Measurements from ENCODE around the gene TANGO6.

- no peak for TF ChIP-seq POLR2A (IDR thresholded peaks at IDR 0.05; ENCODE audit: low read length)
- TF ChIP-seq GATA1 (IDR thresholded peaks at IDR 0.05; ENCODE audit: low read depth, low read length): no peak
These were observed 221.5 kb downstream of the TANGO6 start for GRCh38 chr16:69064764-69065313.
